GM18502 (cell line): ENCODE measurements around the gene SLC28A2.

Source experiments
- ATAC-seq: cut with Tn5 transposase; IDR thresholded peaks from one replicate; pipeline ENCODE4 v1.9.1; 2021; ENCODE audit warnings: mild to moderate bottlenecking; ENCODE audit not compliant: unreplicated experiment, poor library complexity

The SLC28A2 gene

DNA sequence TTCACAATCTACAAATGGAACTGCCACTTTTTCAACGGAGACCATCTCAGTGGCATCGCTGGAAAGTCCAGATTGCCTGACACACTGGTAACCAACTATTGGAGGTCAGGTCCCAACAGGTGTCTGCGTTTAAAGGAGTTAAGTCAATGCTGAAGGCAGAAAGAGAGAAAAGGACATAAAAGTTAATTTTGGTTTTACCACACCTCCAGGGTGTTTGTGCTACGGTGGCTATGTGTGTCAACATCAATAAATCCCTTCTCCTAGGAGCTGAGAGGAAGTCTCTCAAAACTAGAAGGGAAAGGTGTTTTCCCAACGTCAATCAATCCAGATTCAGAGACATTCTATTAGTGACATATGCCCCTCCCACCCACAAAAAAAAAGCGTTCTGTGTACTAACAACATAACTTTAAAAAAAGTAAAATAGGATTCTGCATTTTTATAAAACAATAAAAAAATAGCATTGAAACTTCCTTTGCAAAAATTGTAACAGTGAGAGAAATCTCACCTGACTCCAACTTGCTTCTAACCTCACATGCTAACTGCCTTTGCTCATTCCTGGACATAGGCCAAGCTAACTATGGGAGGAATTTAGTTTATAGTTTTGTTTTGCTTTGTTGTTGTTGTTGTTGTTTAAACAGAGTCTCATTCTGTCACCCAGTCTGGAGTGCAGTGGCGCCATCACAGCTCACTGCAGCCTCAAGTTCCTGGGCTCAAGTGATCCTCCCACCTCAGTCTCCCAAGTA lies 67.6 kb downstream of the SLC28A2 start:
- ATAC-seq = no peak

DNA sequence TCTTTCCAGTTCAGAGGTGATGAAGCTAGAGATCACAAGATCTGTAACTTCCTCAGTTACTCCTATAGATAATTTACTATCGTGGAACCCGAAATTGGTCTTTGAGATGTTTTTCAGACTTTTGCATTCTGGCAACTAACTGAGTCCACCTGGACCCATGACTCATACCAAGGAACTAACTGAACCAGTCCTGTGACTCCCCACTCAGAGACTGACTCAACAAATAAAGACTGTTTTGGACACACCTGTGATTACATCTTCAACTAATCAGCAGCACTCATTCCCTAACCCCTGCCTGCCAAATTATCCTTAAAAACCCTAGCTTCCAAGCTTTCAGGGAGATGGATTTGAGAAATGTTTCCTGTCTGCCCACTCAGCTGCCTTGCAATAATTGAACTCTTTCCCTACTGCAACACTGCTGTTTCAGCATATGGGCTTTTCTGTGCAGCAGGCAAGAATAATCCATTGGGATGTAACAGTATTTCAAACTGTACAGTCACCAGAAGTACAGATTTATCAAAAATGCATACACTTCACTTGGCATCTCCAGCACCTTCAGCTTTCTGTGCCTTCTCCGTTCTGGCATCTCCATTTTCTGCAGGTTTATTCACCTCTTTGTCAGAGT lies 68.7 kb downstream of the SLC28A2 start:
- no peak for ATAC-seq

DNA sequence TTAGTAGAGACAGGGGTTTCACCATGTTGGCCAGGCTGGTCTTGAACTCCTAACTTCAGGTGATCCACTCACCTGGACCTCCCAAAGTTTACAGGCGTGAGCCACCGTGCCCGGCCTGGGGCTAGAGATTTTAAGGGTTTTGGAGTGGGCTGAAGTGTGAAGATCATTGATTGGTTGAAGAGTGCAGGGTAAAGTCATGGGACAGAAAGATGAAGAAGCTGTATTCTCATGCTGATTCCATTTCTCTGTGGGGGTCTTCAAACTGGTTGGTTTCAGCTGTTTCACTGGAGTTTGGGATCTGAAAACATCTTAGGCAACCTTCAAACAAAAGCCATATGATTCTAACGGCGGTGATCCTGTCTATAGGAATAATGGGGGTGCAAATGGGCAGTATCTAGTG lies 74.2 kb downstream of the SLC28A2 start:
- ATAC-seq = no peak

DNA sequence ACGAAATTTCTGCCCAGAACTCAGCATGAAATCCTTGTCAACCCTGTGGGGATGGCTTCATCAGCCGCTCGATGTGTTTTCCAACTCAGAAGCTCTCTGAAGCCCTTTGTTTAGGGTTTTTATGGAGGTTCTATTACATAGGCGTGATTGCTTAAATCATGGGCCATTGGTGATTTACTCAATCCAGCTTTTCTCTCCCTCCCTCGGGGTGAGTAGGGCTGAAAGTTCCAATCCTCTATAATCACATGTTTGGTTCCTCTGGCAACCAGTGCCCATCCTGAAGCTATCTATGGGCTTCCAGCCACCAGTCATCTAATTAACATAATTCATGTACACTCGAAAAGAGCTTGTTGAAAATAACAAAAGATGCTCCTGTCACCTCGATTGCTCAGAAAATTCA lies 74.7 kb downstream of the SLC28A2 start:
- ATAC-seq = no peak
